ENCODE data around the gene LYRM4. TPM values are rescaled to one million over a fixed set of nuclear protein-coding genes. Genes with fewer than 3 reads are reported as not detected.

Gene LYRM4
- total RNA-seq, 1 donor from 2014 or later = 20.4 TPM

DNA sequence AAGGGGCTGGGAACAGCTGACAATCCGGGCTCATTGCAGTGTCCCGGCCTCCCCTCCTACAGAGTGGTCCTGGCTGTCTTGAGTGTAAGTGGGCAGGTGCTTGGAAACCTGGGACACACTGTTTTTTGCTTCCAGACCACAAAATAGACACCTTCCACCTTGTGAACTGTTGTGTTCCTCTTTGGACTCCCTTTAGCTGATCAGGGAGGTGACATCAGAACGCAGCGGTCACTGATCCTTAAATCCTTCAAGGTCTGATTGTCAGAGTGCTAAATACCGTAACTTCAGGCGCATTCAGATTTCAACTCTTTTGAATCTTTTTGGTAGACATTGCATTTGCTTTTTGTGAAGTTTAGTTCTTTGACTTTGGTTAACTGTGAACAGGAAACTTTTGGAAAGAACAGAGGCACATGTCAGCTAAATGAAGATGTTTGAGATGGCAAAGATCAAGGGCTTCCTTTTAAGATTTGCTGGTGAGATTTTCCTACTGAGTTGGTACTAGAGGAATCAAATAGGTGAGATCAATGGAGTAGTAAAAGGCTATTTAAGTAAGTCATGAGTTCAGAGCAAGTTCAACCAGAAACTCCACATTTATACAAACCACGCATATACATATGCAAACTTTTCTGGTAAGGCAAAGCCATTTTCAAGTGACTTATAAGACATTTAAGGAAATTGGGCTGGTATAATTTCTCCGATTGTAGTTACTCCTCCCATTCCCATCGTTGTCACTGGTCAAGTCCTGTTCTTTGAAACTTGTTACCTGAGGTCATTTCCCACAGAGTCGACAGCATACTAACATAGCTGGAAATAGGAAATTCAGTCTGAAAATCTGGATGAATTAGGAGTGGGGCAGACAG lies 169.3 kb downstream of the LYRM4 start:
- peaks cover 6% of the 10 kb centered on the region for H3K27me3 ChIP-seq
- no peak for ATAC-seq
- H3K36me3 ChIP-seq = no peaks in the 10 kb centered on the region
- intact Hi-C loops (cut with DNase I) = no loop called here
- no peak overlapping the region for H3K27ac ChIP-seq
- no peak for DNase-seq
- no peaks in the 10 kb centered on the region for H3K9me3 ChIP-seq
- H3K4me3 ChIP-seq = no peak overlapping the region
- H3K4me1 ChIP-seq = peaks cover under 1% of the 10 kb centered on the region
- TF ChIP-seq, protein P1, sequence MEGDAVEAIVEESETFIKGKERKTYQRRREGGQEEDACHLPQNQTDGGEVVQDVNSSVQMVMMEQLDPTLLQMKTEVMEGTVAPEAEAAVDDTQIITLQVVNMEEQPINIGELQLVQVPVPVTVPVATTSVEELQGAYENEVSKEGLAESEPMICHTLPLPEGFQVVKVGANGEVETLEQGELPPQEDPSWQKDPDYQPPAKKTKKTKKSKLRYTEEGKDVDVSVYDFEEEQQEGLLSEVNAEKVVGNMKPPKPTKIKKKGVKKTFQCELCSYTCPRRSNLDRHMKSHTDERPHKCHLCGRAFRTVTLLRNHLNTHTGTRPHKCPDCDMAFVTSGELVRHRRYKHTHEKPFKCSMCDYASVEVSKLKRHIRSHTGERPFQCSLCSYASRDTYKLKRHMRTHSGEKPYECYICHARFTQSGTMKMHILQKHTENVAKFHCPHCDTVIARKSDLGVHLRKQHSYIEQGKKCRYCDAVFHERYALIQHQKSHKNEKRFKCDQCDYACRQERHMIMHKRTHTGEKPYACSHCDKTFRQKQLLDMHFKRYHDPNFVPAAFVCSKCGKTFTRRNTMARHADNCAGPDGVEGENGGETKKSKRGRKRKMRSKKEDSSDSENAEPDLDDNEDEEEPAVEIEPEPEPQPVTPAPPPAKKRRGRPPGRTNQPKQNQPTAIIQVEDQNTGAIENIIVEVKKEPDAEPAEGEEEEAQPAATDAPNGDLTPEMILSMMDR (IDR thresholded peaks at IDR 0.05) = no peak

DNA sequence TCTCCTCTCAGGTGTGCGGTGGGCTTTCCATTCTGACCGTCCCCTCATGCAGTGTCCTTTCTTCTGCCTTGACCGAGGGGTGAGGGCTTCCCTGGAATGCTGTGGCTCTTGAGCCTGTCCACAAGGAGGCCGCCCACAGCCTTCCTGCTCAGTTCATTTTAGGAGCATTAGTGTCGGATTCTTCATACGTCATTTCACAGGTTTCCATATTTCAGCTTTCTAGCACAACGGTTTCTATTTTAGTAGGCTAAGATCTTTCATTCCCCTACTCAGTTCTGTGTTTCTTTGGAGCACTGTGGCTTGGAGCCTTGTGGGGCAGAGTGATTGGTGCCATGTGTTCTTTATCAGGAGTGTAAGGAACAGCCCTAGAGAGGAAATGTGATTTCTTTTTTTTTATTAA lies 170.1 kb downstream of the LYRM4 start:
- TF ChIP-seq, protein P1 (IDR thresholded peaks at IDR 0.05) = no peak
- intact Hi-C loops (cut with DNase I) = no loop called here
- Histone ChIP-seq H3K27me3 (peaks cover 13% of the 10 kb centered on the region), H3K27ac (no peak overlapping the region), H3K4me3 (no peak overlapping the region), H3K36me3 (no peaks in the 10 kb centered on the region), H3K4me1 (peaks cover 9% of the 10 kb centered on the region), H3K9me3 (no peaks in the 10 kb centered on the region)
- no peak for ATAC-seq
- no peak for DNase-seq

DNA sequence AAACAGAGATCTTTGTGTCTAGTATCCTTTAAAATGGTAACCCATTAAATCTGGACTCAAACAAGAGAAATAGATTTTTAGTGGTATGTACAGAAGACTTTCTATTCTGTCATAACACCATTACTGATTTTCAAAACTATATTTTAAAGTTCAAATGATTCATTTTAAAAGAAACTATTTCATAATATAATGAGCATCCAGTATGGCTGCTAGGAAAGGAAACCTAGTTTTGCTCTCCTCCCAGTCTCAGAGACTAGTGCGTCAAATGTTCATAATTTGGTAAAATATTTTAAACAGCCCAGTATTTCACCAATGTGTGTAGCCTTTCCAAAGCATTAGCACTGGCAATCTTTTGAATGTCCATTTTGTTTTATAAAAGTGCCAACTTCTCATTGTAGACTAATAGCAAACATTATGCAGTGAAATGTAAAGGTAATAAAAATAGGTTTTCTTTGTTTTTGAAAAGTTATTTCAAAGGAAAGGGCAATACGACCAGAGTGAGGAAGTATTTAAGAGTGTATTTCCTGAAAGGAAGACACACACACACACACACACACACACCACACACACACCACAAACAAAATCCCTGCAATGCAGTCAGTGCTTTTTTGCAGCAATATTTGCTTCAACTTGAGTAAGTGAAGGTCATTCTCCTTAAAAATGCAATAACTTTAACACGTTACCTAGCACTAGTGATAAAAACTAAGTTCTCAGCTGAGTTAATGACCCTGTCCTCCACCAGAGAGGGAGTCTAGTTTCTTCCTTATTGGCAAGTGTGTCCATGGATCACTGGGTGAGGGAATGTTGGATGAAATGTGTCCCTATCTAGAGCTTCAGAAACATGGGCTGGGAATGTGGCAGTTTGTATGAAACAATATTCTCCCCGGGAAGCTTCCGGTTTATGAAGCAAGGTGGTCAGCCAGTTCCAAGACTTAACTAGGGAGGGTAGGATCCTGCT lies 171.0 kb downstream of the LYRM4 start:
- no peaks in the 10 kb centered on the region for H3K9me3 ChIP-seq
- H3K27me3 ChIP-seq = peaks cover 19% of the 10 kb centered on the region
- DNase-seq = no peak
- H3K36me3 ChIP-seq = no peaks in the 10 kb centered on the region
- H3K4me3 ChIP-seq = no peak overlapping the region
- H3K4me1 ChIP-seq = peaks cover 13% of the 10 kb centered on the region
- no peak overlapping the region for H3K27ac ChIP-seq
- TF ChIP-seq, protein P1 (IDR thresholded peaks at IDR 0.05) = no peak
- ATAC-seq = no peak
- intact Hi-C loops (cut with DNase I) = no loop called here

DNA sequence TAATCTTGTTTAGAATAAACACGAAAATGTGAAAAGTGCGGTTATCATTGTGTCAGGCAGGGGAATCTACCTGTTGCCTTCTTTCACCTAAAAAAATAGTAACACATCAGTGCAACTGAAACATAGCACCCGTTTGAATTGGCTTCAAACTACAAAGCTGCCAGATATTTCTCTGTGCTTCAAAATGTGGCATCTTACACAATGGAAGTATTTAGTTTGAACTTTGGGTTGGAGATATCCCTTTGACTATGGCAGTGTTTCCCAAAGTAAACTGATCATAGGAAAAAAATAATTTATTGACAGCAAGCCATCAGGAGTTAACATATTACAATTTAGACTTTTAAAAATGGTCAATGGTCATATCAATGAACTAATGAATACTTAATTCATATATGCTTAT lies 172.0 kb downstream of the LYRM4 start:
- DNase-seq (no peak), ATAC-seq (no peak)
- H3K4me1 ChIP-seq = peaks cover 15% of the 10 kb centered on the region
- H3K27me3 ChIP-seq = peaks cover 21% of the 10 kb centered on the region
- H3K27ac ChIP-seq = no peak overlapping the region
- H3K4me3 ChIP-seq = no peak overlapping the region
- TF ChIP-seq, protein P1 (IDR thresholded peaks at IDR 0.05) = no peak
- H3K9me3 ChIP-seq = no peaks in the 10 kb centered on the region
- H3K36me3 ChIP-seq = no peaks in the 10 kb centered on the region
- intact Hi-C loops (cut with DNase I) = no loop called here

DNA sequence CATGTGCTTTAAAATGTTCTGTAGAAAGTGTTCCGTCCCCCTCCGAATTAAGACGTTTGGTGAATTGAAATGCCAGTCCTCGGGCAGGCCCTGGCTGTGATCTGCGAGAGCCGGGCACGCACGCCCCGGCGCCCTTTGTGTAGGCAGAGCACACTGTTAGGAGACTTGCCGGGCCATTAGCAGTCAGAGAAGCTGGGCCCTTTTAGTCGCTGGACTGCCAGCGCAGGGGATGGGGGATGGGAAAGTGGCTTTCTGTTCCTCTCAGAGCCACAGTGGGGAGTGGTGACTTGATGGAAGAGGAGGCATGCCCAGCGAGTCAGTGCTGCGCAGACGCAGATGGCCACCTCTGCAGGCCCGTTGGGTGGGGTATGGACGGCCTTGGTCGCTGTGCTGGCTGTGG lies 173.4 kb downstream of the LYRM4 start:
- TF ChIP-seq, protein P1 (IDR thresholded peaks at IDR 0.05) = no peak
- ATAC-seq = peak; percentile 63
- intact Hi-C loops (cut with DNase I) = no loop called here
- H3K27me3 ChIP-seq = peaks cover 21% of the 10 kb centered on the region
- H3K27ac ChIP-seq = no peak overlapping the region
- H3K4me1 ChIP-seq = peaks cover 15% of the 10 kb centered on the region
- no peaks in the 10 kb centered on the region for H3K9me3 ChIP-seq
- H3K36me3 ChIP-seq = no peaks in the 10 kb centered on the region
- no peak overlapping the region for H3K4me3 ChIP-seq
- peak; percentile 71 for DNase-seq

All from upper lobe of right lung (tissue), 1 donor.